Measurements from ENCODE around the gene PIK3R5.

- TF ChIP-seq CTCF (IDR thresholded peaks at IDR 0.05; ENCODE audit: insufficient read depth, low read depth, low read length) (no peak), EZH2 (IDR thresholded peaks at IDR 0.05; ENCODE audit: insufficient read depth, low read length) (no peak)
Measured at GRCh38 chr17:8924595-8924994, 40.9 kb downstream of the PIK3R5 start.

Measured in astrocyte (in vitro differentiated cells and primary cell).